Measurements from ENCODE around the gene CYS1.

CYS1 gene

GRCh38 chr2:10054424-10054823, 25.8 kb downstream of the CYS1 start:
- no peaks in the 10 kb centered on the region for H3K27me3 ChIP-seq (ENCODE audit: insufficient read depth, poor library complexity, severe bottlenecking)
- no peaks in the 10 kb centered on the region for H3K9me3 ChIP-seq (ENCODE audit: severe bottlenecking)
- H3K36me3 ChIP-seq (ENCODE audit: low read depth): peaks cover 41% of the 10 kb centered on the region
- no peak for TF ChIP-seq CTCF (IDR thresholded peaks at IDR 0.05; ENCODE audit: poor library complexity, severe bottlenecking)
- ATAC-seq (ENCODE audit: low read depth): no peak
- H3K4me3 ChIP-seq (ENCODE audit: severe bottlenecking): no peak overlapping the region
- H3K4me1 ChIP-seq (ENCODE audit: insufficient read depth, poor library complexity, severe bottlenecking): peaks cover 13% of the 10 kb centered on the region
- no peak overlapping the region for H3K27ac ChIP-seq (ENCODE audit: poor library complexity, severe bottlenecking)
- DNase-seq (ENCODE audit: low spot score): no peak

DNA sequence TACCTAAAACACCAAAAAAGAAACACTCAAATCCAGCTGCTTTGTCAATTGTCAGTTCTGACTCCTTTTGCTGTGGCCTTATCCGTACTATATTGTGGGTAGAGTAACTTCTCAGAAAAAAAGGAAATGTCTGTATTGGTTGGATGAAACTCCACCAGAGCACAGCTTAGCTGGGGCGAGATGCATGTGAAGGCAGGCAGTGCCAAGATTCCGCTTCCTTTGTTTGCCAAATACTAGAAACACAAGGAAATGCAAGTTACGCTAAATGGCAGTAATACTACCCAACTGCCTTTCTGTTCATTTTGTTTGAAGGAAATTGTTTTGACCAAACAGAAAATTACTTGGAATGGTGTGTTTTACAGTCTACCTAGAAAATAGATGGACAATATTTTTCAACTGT, 26.9 kb downstream of the CYS1 start:
- Histone ChIP-seq H3K36me3 (ENCODE audit: low read depth) (peaks cover 49% of the 10 kb centered on the region), H3K4me3 (ENCODE audit: severe bottlenecking) (no peak overlapping the region), H3K4me1 (ENCODE audit: insufficient read depth, poor library complexity, severe bottlenecking) (peaks cover 13% of the 10 kb centered on the region), H3K9me3 (ENCODE audit: severe bottlenecking) (no peaks in the 10 kb centered on the region), H3K27ac (ENCODE audit: poor library complexity, severe bottlenecking) (no peak overlapping the region), H3K27me3 (ENCODE audit: insufficient read depth, poor library complexity, severe bottlenecking) (no peaks in the 10 kb centered on the region)
- ATAC-seq (ENCODE audit: low read depth): no peak
- TF ChIP-seq CTCF (IDR thresholded peaks at IDR 0.05; ENCODE audit: poor library complexity, severe bottlenecking): no peak
- DNase-seq (ENCODE audit: low spot score): no peak

DNA sequence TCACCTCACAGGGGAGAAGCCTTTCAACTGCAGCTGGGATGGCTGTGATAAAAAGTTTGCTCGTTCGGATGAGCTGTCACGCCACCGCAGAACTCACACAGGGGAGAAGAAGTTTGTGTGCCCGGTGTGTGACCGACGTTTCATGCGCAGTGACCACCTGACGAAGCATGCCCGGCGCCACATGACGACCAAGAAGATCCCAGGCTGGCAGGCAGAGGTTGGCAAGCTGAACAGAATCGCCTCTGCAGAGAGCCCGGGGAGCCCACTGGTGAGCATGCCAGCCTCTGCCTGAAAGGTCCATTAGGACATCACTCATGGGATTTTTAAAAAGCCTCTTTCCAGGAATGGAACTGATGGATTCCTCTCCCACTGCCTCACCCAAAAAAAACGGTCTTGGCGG, 28.0 kb downstream of the CYS1 start:
- no peak for TF ChIP-seq CTCF (IDR thresholded peaks at IDR 0.05; ENCODE audit: poor library complexity, severe bottlenecking)
- H3K27ac ChIP-seq (ENCODE audit: poor library complexity, severe bottlenecking): no peak overlapping the region
- peaks cover 61% of the 10 kb centered on the region for H3K36me3 ChIP-seq (ENCODE audit: low read depth)
- no peak overlapping the region for H3K4me3 ChIP-seq (ENCODE audit: severe bottlenecking)
- DNase-seq (ENCODE audit: low spot score) (no peak), ATAC-seq (ENCODE audit: low read depth) (no peak)
- no peaks in the 10 kb centered on the region for H3K9me3 ChIP-seq (ENCODE audit: severe bottlenecking)
- no peaks in the 10 kb centered on the region for H3K27me3 ChIP-seq (ENCODE audit: insufficient read depth, poor library complexity, severe bottlenecking)
- peaks cover 6% of the 10 kb centered on the region for H3K4me1 ChIP-seq (ENCODE audit: insufficient read depth, poor library complexity, severe bottlenecking)

GRCh38 chr2:10048501-10049171, 31.6 kb downstream of the CYS1 start:
- no peaks in the 10 kb centered on the region for H3K27me3 ChIP-seq (ENCODE audit: insufficient read depth, poor library complexity, severe bottlenecking)
- peak; percentile 81 for TF ChIP-seq CTCF (IDR thresholded peaks at IDR 0.05; ENCODE audit: poor library complexity, severe bottlenecking)
- H3K4me3 ChIP-seq (ENCODE audit: severe bottlenecking): no peak overlapping the region
- no peaks in the 10 kb centered on the region for H3K9me3 ChIP-seq (ENCODE audit: severe bottlenecking)
- no peak overlapping the region for H3K27ac ChIP-seq (ENCODE audit: poor library complexity, severe bottlenecking)
- no peaks in the 10 kb centered on the region for H3K4me1 ChIP-seq (ENCODE audit: insufficient read depth, poor library complexity, severe bottlenecking)
- peaks cover 55% of the 10 kb centered on the region for H3K36me3 ChIP-seq (ENCODE audit: low read depth)
- ATAC-seq (ENCODE audit: low read depth) (no peak), DNase-seq (ENCODE audit: low spot score) (no peak)
